Liver (tissue), 3 donors: ENCODE measurements around the gene CST3.

Experiments used
- CTCF ChIP-seq: fragments of 150-350 bp; IDR thresholded peaks from 2 replicates; pipeline ENCODE4 v1.5.1; 2017; ENCODE audit warnings: improper control_type of control experiment, low read depth, low read length; ENCODE audit not compliant: missing input control
- EGR1 ChIP-seq, 2 donors: IDR thresholded peaks; 2 replicates each; pipeline ENCODE4 v1.6.1; 2016 to 2018; ENCODE audit warnings: antibody characterized with exemption in 2 of 2, low read depth in 2 of 2
- FOXA1 ChIP-seq: IDR thresholded peaks from 2 replicates; pipeline ENCODE4 v1.6.1; 2016; ENCODE audit warnings: antibody characterized with exemption
- GABPA ChIP-seq, 2 donors: IDR thresholded peaks in 1 of 2; conservative IDR thresholded peaks in 1 of 2; 2 replicates each; pipeline ENCODE4 v1.6.1; 2016; ENCODE audit warnings: antibody characterized with exemption in 2 of 2, mild to moderate bottlenecking in 1 of 2, moderate library complexity in 1 of 2
- JUND ChIP-seq, 2 donors: IDR thresholded peaks; 2 replicates each; pipeline ENCODE4 v1.6.1; 2016; ENCODE audit warnings: antibody characterized with exemption in 2 of 2
- MAX ChIP-seq: IDR thresholded peaks from 2 replicates; pipeline ENCODE4 v1.6.1; 2016; ENCODE audit warnings: antibody characterized with exemption
- RAD21 ChIP-seq, 2 donors: IDR thresholded peaks; 2 replicates each; pipeline ENCODE4 v1.6.1; 2016; ENCODE audit warnings: antibody characterized with exemption in 2 of 2, mild to moderate bottlenecking in 2 of 2
- REST ChIP-seq: IDR thresholded peaks from 2 replicates; pipeline ENCODE4 v1.6.1; 2016; ENCODE audit warnings: antibody characterized with exemption, mild to moderate bottlenecking
- RXRA ChIP-seq, 2 donors: IDR thresholded peaks; 2 replicates each; pipeline ENCODE4 v1.6.1; 2017 to 2018; ENCODE audit warnings: antibody characterized with exemption in 2 of 2, mild to moderate bottlenecking in 1 of 2
- SP1 ChIP-seq: IDR thresholded peaks from 2 replicates; pipeline ENCODE4 v1.6.1; 2018; ENCODE audit warnings: antibody characterized with exemption, mild to moderate bottlenecking
- TAF1 ChIP-seq: conservative IDR thresholded peaks from 2 replicates; pipeline ENCODE4 v1.6.1; 2016; ENCODE audit warnings: antibody characterized with exemption, mild to moderate bottlenecking
- YY1 ChIP-seq: IDR thresholded peaks from 2 replicates; pipeline ENCODE4 v1.6.1; 2016; ENCODE audit warnings: antibody characterized with exemption, mild to moderate bottlenecking
- ZBTB33 ChIP-seq: IDR thresholded peaks from 2 replicates; pipeline ENCODE4 v1.6.1; 2016; ENCODE audit warnings: antibody characterized with exemption
- donor health status: healthy.
- donor health status: healthy.

- no peak for TF ChIP-seq RAD21 (IDR thresholded peaks at IDR 0.05)
- TF ChIP-seq CTCF: no peak
- TF ChIP-seq MAX: no peak
- TF ChIP-seq REST: no peak
- TF ChIP-seq JUND (IDR thresholded peaks at IDR 0.05): no peak
- no peak for TF ChIP-seq TAF1
- TF ChIP-seq SP1: no peak
- no peak for TF ChIP-seq EGR1 (IDR thresholded peaks at IDR 0.05; ENCODE audit: low read depth in 2 of 2)
- no peak for TF ChIP-seq ZBTB33
- TF ChIP-seq RXRA (IDR thresholded peaks at IDR 0.05): no peak
- TF ChIP-seq FOXA1: no peak
- TF ChIP-seq YY1: no peak
- no peak for TF ChIP-seq GABPA (IDR thresholded peaks at IDR 0.05 in 1 of 2, conservative IDR thresholded peaks at IDR 0.05 in 1 of 2)
Measured at GRCh38 chr20:23667666-23668065, 29.9 kb upstream of the CST3 start.
